ACC112 (cell line): ENCODE measurements around the gene CELSR1.
"Not testable (repeated sequence)": the region's sequence is repeated elsewhere in the genome, so short reads cannot be mapped to it uniquely, and the experiment has no call there.

Source experiments
- H2AFZ ChIP-seq: fragments of 200-600 bp; sonication (generic); one replicate; pipeline ENCODE4 v1.6.0; 2017; ENCODE audit warnings: antibody characterized with exemption, low read length; ENCODE audit not compliant: unreplicated experiment
- H3K27ac ChIP-seq: fragments of 200-600 bp; sonication (generic); 2 replicates; pipeline ENCODE4 v1.5.1; 2014; ENCODE audit warnings: low read depth, mild to moderate bottlenecking, antibody characterized with exemption, low read length, moderate library complexity
- H3K27me3 ChIP-seq: fragments of 200-600 bp; sonication (generic); 2 replicates; pipeline ENCODE4 v1.6.1; 2014; ENCODE audit warnings: mild to moderate bottlenecking, antibody characterized with exemption, low read length, moderate library complexity, mixed read lengths; ENCODE audit not compliant: insufficient read depth
- H3K36me3 ChIP-seq: fragments of 200-600 bp; sonication (generic); 2 replicates; pipeline ENCODE4 v1.6.1; 2016; ENCODE audit warnings: mild to moderate bottlenecking, antibody characterized with exemption, low read length, moderate library complexity, mixed read lengths; ENCODE audit not compliant: insufficient read depth
- H3K4me1 ChIP-seq: fragments of 200-600 bp; sonication (generic); one replicate; pipeline ENCODE4 v1.6.1; 2016; ENCODE audit warnings: low read length, mixed read lengths; ENCODE audit not compliant: insufficient read depth, unreplicated experiment, control insufficient read depth
- H3K4me3 ChIP-seq: fragments of 200-600 bp; sonication (generic); 2 replicates; pipeline ENCODE4 v1.5.1; 2014; ENCODE audit warnings: mild to moderate bottlenecking, low read depth, low read length
- H3K79me2 ChIP-seq: fragments of 200-600 bp; sonication (generic); one replicate; pipeline ENCODE4 v1.6.0; 2016; ENCODE audit warnings: low read length; ENCODE audit not compliant: control insufficient read depth, unreplicated experiment, insufficient read depth

The CELSR1 gene

GRCh38 chr22:46507451-46508425, 29.7 kb downstream of the CELSR1 start:
- Histone ChIP-seq H3K79me2 (no peaks in the 10 kb centered on the region), H3K4me1 (no peaks in the 10 kb centered on the region), H2AFZ (no peak overlapping the region), H3K27me3 (no peaks in the 10 kb centered on the region), H3K36me3 (no peaks in the 10 kb centered on the region), H3K27ac (no peak overlapping the region), H3K4me3 (no peak overlapping the region)

- Histone ChIP-seq H3K4me1 (peaks cover 5% of the 10 kb centered on the region), H3K4me3 (no peak overlapping the region), H2AFZ (no peak overlapping the region), H3K79me2 (no peaks in the 10 kb centered on the region), H3K27ac (no peak overlapping the region), H3K27me3 (no peaks in the 10 kb centered on the region), H3K36me3 (no peaks in the 10 kb centered on the region)
Observed at GRCh38 chr22:46504584-46504983, 32.8 kb downstream of the CELSR1 start.

- H3K4me3 ChIP-seq, result no peak overlapping the region
- no peaks in the 10 kb centered on the region for H3K79me2 ChIP-seq
- no peaks in the 10 kb centered on the region for H3K36me3 ChIP-seq
- H3K4me1 ChIP-seq, result peaks cover 9% of the 10 kb centered on the region
- no peak overlapping the region for H2AFZ ChIP-seq
- no peak overlapping the region for H3K27ac ChIP-seq
- no peaks in the 10 kb centered on the region for H3K27me3 ChIP-seq
Observed at GRCh38 chr22:46502440-46503175, 34.8 kb downstream of the CELSR1 start.

GRCh38 chr22:46501701-46502100, 35.7 kb downstream of the CELSR1 start:
- Histone ChIP-seq H2AFZ (no peak overlapping the region), H3K4me1 (peaks cover 9% of the 10 kb centered on the region), H3K27me3 (no peaks in the 10 kb centered on the region), H3K36me3 (no peaks in the 10 kb centered on the region), H3K4me3 (no peak overlapping the region), H3K79me2 (no peaks in the 10 kb centered on the region), H3K27ac (peak overlapping the region; percentile 37; the same call in 1 of the 2 replicates)

GRCh38 chr22:46501265-46501664, 36.2 kb downstream of the CELSR1 start:
- H3K27me3 ChIP-seq, H3K36me3 ChIP-seq, H2AFZ ChIP-seq, H3K4me1 ChIP-seq, H3K4me3 ChIP-seq, H3K79me2 ChIP-seq: not testable (repeated sequence)
- H3K27ac ChIP-seq, result peak overlapping the region; percentile 37; the same call in 1 of the 2 replicates

GRCh38 chr22:46500201-46500600, 37.2 kb downstream of the CELSR1 start:
- no peak overlapping the region for H3K27ac ChIP-seq

GRCh38 chr22:46499805-46500189, 37.6 kb downstream of the CELSR1 start:
- Histone ChIP-seq H3K27me3 (no peaks in the 10 kb centered on the region), H3K4me1 (peaks cover 9% of the 10 kb centered on the region), H3K4me3 (no peak overlapping the region), H2AFZ (no peak overlapping the region), H3K79me2 (no peaks in the 10 kb centered on the region), H3K36me3 (no peaks in the 10 kb centered on the region), H3K27ac (no peak overlapping the region)

More at GRCh38 chr22:46500201-46500600, 37.2 kb downstream of the CELSR1 start:
- H2AFZ ChIP-seq, result no peak overlapping the region
- H3K4me1 ChIP-seq, result peaks cover 9% of the 10 kb centered on the region
- no peaks in the 10 kb centered on the region for H3K36me3 ChIP-seq
- H3K27me3 ChIP-seq, result no peaks in the 10 kb centered on the region
- no peak overlapping the region for H3K4me3 ChIP-seq
- H3K79me2 ChIP-seq, result no peaks in the 10 kb centered on the region

- Histone ChIP-seq H3K36me3 (no peaks in the 10 kb centered on the region), H2AFZ (no peak overlapping the region), H3K27me3 (no peaks in the 10 kb centered on the region), H3K27ac (no peak overlapping the region), H3K79me2 (no peaks in the 10 kb centered on the region), H3K4me1 (no peaks in the 10 kb centered on the region), H3K4me3 (no peak overlapping the region)
Observed at GRCh38 chr22:46491946-46492345, 45.5 kb downstream of the CELSR1 start.

- H3K4me1 ChIP-seq, result no peaks in the 10 kb centered on the region
- H3K27me3 ChIP-seq, result no peaks in the 10 kb centered on the region
- H2AFZ ChIP-seq, result no peak overlapping the region
- no peaks in the 10 kb centered on the region for H3K36me3 ChIP-seq
- H3K4me3 ChIP-seq, result no peak overlapping the region
- H3K27ac ChIP-seq, result no peak overlapping the region
- no peaks in the 10 kb centered on the region for H3K79me2 ChIP-seq
Observed at GRCh38 chr22:46490538-46490937, 46.9 kb downstream of the CELSR1 start.

GRCh38 chr22:46486996-46487717, 50.3 kb downstream of the CELSR1 start:
- H3K27me3 ChIP-seq, result no peaks in the 10 kb centered on the region; the same call in 1 of the 2 replicates
- no peak overlapping the region for H3K4me3 ChIP-seq
- H3K79me2 ChIP-seq, result no peaks in the 10 kb centered on the region
- no peaks in the 10 kb centered on the region for H3K36me3 ChIP-seq
- no peaks in the 10 kb centered on the region for H3K4me1 ChIP-seq
- no peak overlapping the region for H2AFZ ChIP-seq
- no peak overlapping the region for H3K27ac ChIP-seq
